Measurements from ENCODE around the gene MYB. TPM values are rescaled to one million over a fixed set of nuclear protein-coding genes. Genes with fewer than 3 reads are reported as not detected.

MYB gene
- total and polyA plus RNA-seq, 2 of the 8 experiments (the other 6 are each of a cell fraction or from before 2014, with no cell fraction given): 4.0 to 7.6 TPM

GRCh38 chr6:135266675-135267074 lies 85.6 kb downstream of the MYB start (continued):
- TF ChIP-seq ASH2L (IDR thresholded peaks at IDR 0.05; ENCODE audit: low read length) (no peak), HDAC2 (IDR thresholded peaks at IDR 0.05; ENCODE audit: borderline replicate concordance in 1 of 2, low read depth in 2 of 2, low read length in 2 of 2) (no peak)

All from H1 (cell line).